ENCODE data around the gene MT1G.

- TF ChIP-seq CTCF (IDR thresholded peaks at IDR 0.05) (no peak), EP300 (IDR thresholded peaks at IDR 0.05) (no peak), POLR2AphosphoS5 (IDR thresholded peaks at IDR 0.05) (no peak), POLR2A (IDR thresholded peaks at IDR 0.05) (no peak)
Measured at GRCh38 chr16:56670620-56670934, 2.7 kb upstream of the MT1G start.
